Central memory CD8-positive, alpha-beta T cell (primary cell): ENCODE data around the gene PDRG1.

Source experiments
- ATAC-seq: fragments of 150-1000 bp; cut with Tn5 transposase; replicated peaks from 2 replicates; pipeline ENCODE4 v1.10.0; 2022; ENCODE audit warnings: mild to moderate bottlenecking, moderate FRiP score, moderate number of reproducible peaks; ENCODE audit not compliant: poor library complexity, severe bottlenecking; ENCODE audit errors: extremely low read depth
- DNase-seq, 2 donors: peaks; one replicate each; pipeline ENCODE4 v3.0.0; 2021; ENCODE audit warnings: low spot score in 2 of 2
- H3K27ac Mint-ChIP-seq: one replicate; pipeline ENCODE4 v1.8.0; 2022; ENCODE audit warnings: low read depth, mild to moderate bottlenecking, moderate library complexity, mixed read lengths
- H3K27me3 Mint-ChIP-seq: one replicate; pipeline ENCODE4 v1.8.0; 2022; ENCODE audit warnings: mixed read lengths
- H3K36me3 Mint-ChIP-seq: one replicate; pipeline ENCODE4 v1.8.0; 2022; ENCODE audit warnings: mild to moderate bottlenecking, moderate library complexity, mixed read lengths; ENCODE audit not compliant: insufficient read depth
- H3K4me1 Mint-ChIP-seq: one replicate; pipeline ENCODE4 v1.8.0; 2022; ENCODE audit warnings: mixed read lengths
- H3K4me3 Mint-ChIP-seq: one replicate; pipeline ENCODE4 v1.8.0; 2022; ENCODE audit warnings: mild to moderate bottlenecking, moderate library complexity, mixed read lengths
- H3K9me3 Mint-ChIP-seq: one replicate; pipeline ENCODE4 v1.8.0; 2022; ENCODE audit warnings: mixed read lengths

Gene PDRG1

GRCh38 chr20:31954500-31954899, 2.7 kb upstream of the PDRG1 start:
- H3K4me1 Mint-ChIP-seq, result peaks cover 28% of the 10 kb centered on the region
- ATAC-seq, result no peak
- no peak overlapping the region for H3K27ac Mint-ChIP-seq
- H3K36me3 Mint-ChIP-seq, result peaks cover 9% of the 10 kb centered on the region
- no peak for DNase-seq
- no peak overlapping the region for H3K4me3 Mint-ChIP-seq
- H3K9me3 Mint-ChIP-seq, result no peaks in the 10 kb centered on the region
- peaks cover 44% of the 10 kb centered on the region for H3K27me3 Mint-ChIP-seq

GRCh38 chr20:31953556-31954148, 1.8 kb upstream of the PDRG1 start:
- H3K27me3 Mint-ChIP-seq, result peaks cover 35% of the 10 kb centered on the region
- no peak for ATAC-seq

GRCh38 chr20:31951203-31951529, 680 bp downstream of the PDRG1 start:
- Mint-ChIP-seq H3K4me3 (peak overlapping the region; percentile 99), H3K27ac (peak overlapping the region; percentile 99), H3K9me3 (no peaks in the 10 kb centered on the region), H3K4me1 (peaks cover 34% of the 10 kb centered on the region), H3K27me3 (peaks cover 21% of the 10 kb centered on the region), H3K36me3 (peaks cover 22% of the 10 kb centered on the region)
- DNase-seq (no peak), ATAC-seq (no peak)

More at GRCh38 chr20:31953556-31954148, 1.8 kb upstream of the PDRG1 start:
- Mint-ChIP-seq H3K4me1 (peaks cover 34% of the 10 kb centered on the region), H3K4me3 (no peak overlapping the region), H3K9me3 (no peaks in the 10 kb centered on the region), H3K27ac (no peak overlapping the region), H3K36me3 (peaks cover 9% of the 10 kb centered on the region)
- DNase-seq, result no peak

GRCh38 chr20:31949877-31950646, 1.8 kb downstream of the PDRG1 start:
- Mint-ChIP-seq H3K27me3 (peaks cover 10% of the 10 kb centered on the region), H3K4me1 (peaks cover 34% of the 10 kb centered on the region), H3K4me3 (peak overlapping the region; percentile 1), H3K27ac (no peak overlapping the region), H3K36me3 (peaks cover 30% of the 10 kb centered on the region), H3K9me3 (no peaks in the 10 kb centered on the region)
- DNase-seq (no peak), ATAC-seq (no peak)

- ATAC-seq, result no peak
- no peak overlapping the region for H3K27ac Mint-ChIP-seq
- peaks cover 39% of the 10 kb centered on the region for H3K36me3 Mint-ChIP-seq
- H3K4me1 Mint-ChIP-seq, result peaks cover 34% of the 10 kb centered on the region
- H3K27me3 Mint-ChIP-seq, result no peaks in the 10 kb centered on the region
- no peaks in the 10 kb centered on the region for H3K9me3 Mint-ChIP-seq
- H3K4me3 Mint-ChIP-seq, result no peak overlapping the region
- no peak for DNase-seq
Observed at GRCh38 chr20:31948008-31948407, 3.8 kb downstream of the PDRG1 start.

GRCh38 chr20:31945785-31946184, 6.1 kb downstream of the PDRG1 start:
- DNase-seq (no peak), ATAC-seq (no peak)
- Mint-ChIP-seq H3K27ac (no peak overlapping the region), H3K27me3 (no peaks in the 10 kb centered on the region), H3K36me3 (peaks cover 34% of the 10 kb centered on the region), H3K9me3 (no peaks in the 10 kb centered on the region), H3K4me1 (peaks cover 19% of the 10 kb centered on the region), H3K4me3 (no peak overlapping the region)

- no peak overlapping the region for H3K4me3 Mint-ChIP-seq
- H3K4me1 Mint-ChIP-seq, result peaks cover 15% of the 10 kb centered on the region
- DNase-seq (no peak), ATAC-seq (no peak)
- no peaks in the 10 kb centered on the region for H3K27me3 Mint-ChIP-seq
- no peak overlapping the region for H3K27ac Mint-ChIP-seq
- H3K36me3 Mint-ChIP-seq, result peaks cover 34% of the 10 kb centered on the region
- no peaks in the 10 kb centered on the region for H3K9me3 Mint-ChIP-seq
Observed at GRCh38 chr20:31945319-31945718, 6.5 kb downstream of the PDRG1 start.

- no peaks in the 10 kb centered on the region for H3K27me3 Mint-ChIP-seq
- no peaks in the 10 kb centered on the region for H3K9me3 Mint-ChIP-seq
- ATAC-seq (no peak), DNase-seq (no peak)
- H3K4me1 Mint-ChIP-seq, result no peaks in the 10 kb centered on the region
- H3K4me3 Mint-ChIP-seq, result no peak overlapping the region
- H3K36me3 Mint-ChIP-seq, result peaks cover 33% of the 10 kb centered on the region
- H3K27ac Mint-ChIP-seq, result peak overlapping the region; percentile 41
Observed at GRCh38 chr20:31943052-31943471, 8.8 kb downstream of the PDRG1 start.

GRCh38 chr20:31939661-31940060, 12.2 kb downstream of the PDRG1 start:
- Mint-ChIP-seq H3K9me3 (no peaks in the 10 kb centered on the region), H3K36me3 (peaks cover 11% of the 10 kb centered on the region), H3K27me3 (no peaks in the 10 kb centered on the region), H3K27ac (no peak overlapping the region), H3K4me3 (no peak overlapping the region), H3K4me1 (no peaks in the 10 kb centered on the region)
- no peak for DNase-seq
- no peak for ATAC-seq

- Mint-ChIP-seq H3K27ac (no peak overlapping the region), H3K4me3 (no peak overlapping the region), H3K36me3 (peaks cover 4% of the 10 kb centered on the region), H3K9me3 (no peaks in the 10 kb centered on the region), H3K27me3 (no peaks in the 10 kb centered on the region), H3K4me1 (no peaks in the 10 kb centered on the region)
- ATAC-seq (no peak), DNase-seq (no peak)
Observed at GRCh38 chr20:31937820-31938219, 14.0 kb downstream of the PDRG1 start.

- Mint-ChIP-seq H3K27ac (no peak overlapping the region), H3K36me3 (no peaks in the 10 kb centered on the region), H3K9me3 (no peaks in the 10 kb centered on the region), H3K4me1 (no peaks in the 10 kb centered on the region), H3K4me3 (no peak overlapping the region), H3K27me3 (peaks cover 5% of the 10 kb centered on the region)
- ATAC-seq, result no peak
- no peak for DNase-seq
Observed at GRCh38 chr20:31936420-31936819, 15.4 kb downstream of the PDRG1 start.

- Mint-ChIP-seq H3K27me3 (peaks cover 13% of the 10 kb centered on the region), H3K4me1 (no peaks in the 10 kb centered on the region), H3K36me3 (no peaks in the 10 kb centered on the region), H3K9me3 (no peaks in the 10 kb centered on the region), H3K4me3 (no peak overlapping the region), H3K27ac (no peak overlapping the region)
- no peak for ATAC-seq
- no peak for DNase-seq
Observed at GRCh38 chr20:31934968-31935764, 16.7 kb downstream of the PDRG1 start.

- H3K9me3 Mint-ChIP-seq, result no peaks in the 10 kb centered on the region
- no peak for DNase-seq
- no peak overlapping the region for H3K4me3 Mint-ChIP-seq
- H3K4me1 Mint-ChIP-seq, result no peaks in the 10 kb centered on the region
- H3K27ac Mint-ChIP-seq, result no peak overlapping the region
- no peaks in the 10 kb centered on the region for H3K36me3 Mint-ChIP-seq
- ATAC-seq, result no peak
- peaks cover 13% of the 10 kb centered on the region for H3K27me3 Mint-ChIP-seq
Observed at GRCh38 chr20:31934491-31934890, 17.4 kb downstream of the PDRG1 start.
